ENCODE results near the gene ERICH3.

Gene ERICH3, protein sequence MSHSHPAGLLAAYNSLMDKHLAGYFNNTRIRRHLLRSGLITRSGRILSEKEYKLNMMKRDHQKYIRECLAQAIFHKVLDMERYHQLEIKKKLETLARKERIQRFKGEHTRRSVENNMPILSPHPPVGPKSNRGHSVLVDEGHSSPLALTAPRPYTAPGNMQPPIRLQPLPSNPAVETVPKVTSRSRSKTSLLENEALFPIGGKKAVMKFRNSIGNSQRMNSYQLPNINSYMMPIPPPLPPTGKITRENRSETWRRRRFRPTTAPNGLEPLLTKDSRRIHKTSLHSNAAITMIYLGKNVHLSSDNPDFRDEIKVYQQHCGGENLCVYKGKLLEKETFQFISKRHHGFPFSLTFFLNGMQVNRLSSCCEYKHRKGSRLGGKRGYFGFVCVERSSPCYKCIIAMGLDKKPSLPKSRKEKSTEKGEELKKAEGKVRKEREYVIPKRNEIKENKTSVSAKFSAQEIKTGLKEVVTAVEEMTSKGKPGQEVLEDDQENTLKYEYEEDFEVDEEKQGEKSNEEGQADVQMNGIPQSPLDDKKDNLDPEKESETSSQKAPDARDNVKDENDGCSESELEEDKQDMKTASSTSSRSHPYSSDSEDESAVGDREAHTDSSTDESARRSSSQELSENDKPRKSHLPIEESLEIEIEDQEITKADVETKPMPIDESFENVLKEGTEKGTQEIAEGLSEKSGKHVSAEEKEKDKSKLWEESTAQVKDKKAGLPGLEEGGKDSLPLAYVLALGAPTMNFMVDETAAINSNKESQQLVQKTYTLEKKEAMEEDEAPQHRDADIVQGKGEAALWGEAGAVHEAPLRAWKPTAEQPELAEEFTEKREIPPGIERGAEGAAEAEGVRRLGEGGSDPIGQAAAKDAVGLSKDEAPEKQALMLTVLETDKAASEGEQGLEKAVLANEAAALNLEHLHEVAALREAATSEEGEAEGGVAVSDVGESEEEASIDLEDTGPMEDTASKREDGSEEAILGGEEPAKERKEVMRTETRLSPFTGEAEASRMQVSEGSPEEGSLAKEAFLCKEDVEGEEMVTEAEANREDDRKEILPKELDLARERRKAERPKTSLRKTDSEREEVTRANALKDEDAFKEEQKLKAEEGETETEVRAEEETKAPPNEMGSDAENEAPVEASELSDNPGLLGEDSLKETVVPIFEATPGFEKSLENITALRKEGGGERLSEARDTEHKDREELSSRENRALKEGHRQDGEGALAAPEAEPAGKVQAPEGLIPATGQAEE (N-terminal part only)

DNA sequence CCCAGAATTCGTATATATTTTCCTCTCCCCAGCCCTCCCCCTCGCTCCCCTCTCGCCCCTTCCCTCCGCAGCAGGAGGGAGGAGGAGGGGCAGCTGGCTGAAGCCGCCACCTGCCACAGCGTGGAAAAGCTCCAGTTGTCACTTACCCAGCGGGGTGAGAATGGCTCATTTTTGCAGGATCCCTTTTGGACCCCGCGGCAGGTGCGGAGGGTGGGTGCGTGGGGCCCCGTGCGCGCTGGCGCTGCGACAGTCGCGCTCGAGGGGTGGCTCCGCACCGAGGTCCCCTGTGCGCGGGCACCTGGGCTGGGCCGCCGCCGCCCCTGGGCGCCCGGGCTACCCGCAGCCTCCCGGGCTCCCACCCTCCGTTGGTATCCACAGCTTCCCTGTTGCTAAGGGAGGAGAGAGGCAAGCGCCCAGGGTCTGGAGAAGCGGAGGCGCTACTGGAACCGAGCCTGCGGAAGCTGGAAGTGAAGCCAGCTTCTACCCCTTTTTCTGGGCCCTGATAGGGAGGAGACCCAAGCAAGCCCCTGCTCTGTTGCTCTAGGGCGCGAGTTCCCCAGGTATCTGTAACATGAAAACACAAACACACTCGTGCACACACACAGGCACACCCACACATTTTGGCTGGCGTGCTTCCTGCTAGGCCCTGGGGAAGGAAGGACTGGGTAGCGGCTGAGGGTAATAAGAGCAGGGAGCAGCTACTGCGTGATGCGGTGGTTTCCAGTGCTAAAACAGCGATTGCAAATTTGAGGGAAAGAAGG is at the start of gene ERICH3:
TSS of gene ERICH3 (minus strand) at position 442 of the 761 bp plus-strand sequence. CDS start at position 169, 273 bp downstream.
- no peak for DNase-seq (ENCODE audit: low read depth in 2 of 2)

DNA sequence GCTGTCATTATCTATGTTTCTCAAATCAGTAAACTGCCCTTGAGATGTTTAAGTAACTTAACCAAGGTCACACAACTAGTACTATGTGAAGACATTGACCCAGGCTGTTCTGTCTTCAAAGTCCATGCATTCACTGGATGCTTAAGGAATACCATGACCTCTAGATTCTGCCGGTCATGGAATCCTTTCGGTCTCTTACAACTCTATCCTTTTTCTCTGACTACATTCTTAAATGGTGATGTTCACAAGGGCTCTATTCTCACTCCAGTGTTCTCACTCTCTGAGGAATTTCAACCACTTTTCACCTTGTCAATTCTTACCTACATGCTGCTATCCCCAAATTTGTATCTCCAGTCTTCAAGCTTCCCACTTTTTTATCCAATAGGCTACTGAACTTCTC is 44.0 kb upstream of the ERICH3 start:
- DNase-seq (ENCODE audit: low read depth in 2 of 2): no peak

DNA sequence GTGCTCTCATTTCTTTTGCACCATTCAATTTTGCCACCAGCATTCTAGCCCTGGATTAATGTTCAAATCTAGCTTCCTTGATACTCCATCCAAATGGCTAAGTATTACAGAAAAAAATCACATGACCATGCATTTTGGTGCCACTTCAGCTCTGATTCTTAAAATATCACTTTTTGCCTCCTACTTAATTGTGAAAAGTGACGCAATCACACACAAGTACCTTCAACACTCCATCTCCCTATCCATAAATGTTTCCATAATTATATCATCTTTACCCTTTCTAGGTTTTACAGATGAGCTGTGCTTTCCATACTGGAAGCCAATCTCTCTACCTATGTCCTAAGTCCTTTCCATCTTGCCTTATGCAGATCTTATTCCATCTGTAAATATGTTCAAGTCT is 43.2 kb upstream of the ERICH3 start:
- no peak for DNase-seq (ENCODE audit: low read depth in 2 of 2)

DNA sequence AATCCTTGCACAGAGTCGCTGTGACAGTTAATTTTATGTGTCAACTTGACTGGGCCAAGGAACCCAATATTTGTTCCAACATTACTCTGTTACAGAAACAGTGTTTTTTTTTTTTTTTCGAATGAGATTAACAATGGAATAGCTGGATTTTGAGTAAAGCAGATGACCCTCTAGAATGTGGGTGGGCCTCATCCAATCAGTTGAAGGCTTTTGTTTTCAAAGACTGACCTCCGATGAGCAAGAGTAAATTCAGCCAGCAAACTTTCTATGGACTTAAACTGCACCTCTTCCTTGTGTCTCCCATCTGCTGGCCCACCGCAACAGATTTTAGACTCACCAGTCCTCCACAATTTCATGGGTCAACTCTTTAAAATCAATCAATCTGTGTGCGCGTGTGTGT is 42.2 kb upstream of the ERICH3 start:
- no peak for DNase-seq (ENCODE audit: low read depth in 2 of 2)

DNA sequence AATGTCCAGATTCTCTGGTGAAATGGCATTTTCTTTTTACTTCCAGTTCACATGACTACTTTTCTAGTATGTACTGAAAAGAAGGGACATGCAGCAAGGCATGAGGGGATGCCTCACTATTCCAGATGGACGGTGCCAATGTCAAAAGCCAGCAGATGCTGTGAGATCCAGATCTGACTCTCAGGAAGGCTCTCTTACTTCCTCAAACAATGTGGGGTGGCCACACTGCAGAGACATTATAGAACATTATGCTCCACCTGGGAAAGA is 41.6 kb upstream of the ERICH3 start:
- no peak for DNase-seq (ENCODE audit: low read depth in 2 of 2)

DNA sequence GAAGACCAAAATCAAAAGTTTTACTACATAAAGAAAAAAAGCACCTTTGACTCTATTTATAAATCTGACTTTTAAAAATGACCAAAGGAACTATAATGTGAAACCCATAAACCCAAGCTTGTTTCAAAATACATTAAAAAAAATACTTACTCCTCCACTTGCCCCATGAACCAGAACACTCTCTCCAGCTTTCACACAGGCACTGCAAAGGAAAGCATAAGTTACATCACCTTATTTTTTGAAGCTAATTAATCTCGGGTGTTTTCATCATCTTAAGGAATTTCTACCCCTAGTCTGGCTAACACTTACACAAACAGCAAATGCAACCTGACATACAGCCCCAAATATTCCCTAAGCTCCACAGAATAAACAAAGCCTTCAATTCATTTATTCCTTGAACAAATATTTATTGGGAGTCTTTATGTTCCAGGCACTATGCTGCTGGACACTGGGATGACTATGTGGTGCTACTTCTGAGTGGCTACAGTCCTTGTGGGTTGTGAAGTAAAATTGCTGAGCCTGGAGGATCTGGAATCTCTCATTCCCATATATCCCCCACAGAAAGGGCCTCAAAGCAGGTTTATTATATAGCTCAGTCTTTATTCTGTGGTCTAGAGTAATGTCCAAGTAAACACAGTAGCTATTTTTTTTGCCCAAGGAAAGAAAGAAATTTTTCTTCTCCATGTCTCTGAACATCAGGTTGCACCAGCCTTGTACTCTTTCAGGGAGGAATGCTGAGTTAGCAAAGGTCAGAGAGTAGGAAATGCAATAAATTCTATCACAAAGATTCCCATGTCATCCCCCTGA is 41.0 kb upstream of the ERICH3 start:
- DNase-seq (ENCODE audit: low read depth in 2 of 2): no peak

DNA sequence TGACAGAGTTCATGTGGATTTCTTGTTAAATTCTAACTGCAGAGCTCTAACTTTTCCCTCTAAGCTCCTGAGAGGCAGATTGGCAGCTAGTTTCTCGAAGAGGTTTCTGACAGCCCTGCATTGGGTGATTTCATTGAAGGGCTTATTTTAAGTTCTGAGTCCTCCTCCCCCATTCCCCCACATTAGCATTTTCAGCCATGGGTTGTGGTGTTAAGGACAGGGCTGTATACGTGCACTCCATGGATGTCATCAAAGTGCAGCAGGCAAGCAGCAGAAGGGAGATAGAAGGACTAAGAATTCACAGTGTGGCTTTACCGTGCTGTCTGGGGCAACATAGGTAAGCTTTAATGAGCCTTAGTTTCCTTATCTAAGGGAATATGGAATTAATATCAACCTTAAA is 40.3 kb upstream of the ERICH3 start:
- no peak for DNase-seq (ENCODE audit: low read depth in 2 of 2)

DNA sequence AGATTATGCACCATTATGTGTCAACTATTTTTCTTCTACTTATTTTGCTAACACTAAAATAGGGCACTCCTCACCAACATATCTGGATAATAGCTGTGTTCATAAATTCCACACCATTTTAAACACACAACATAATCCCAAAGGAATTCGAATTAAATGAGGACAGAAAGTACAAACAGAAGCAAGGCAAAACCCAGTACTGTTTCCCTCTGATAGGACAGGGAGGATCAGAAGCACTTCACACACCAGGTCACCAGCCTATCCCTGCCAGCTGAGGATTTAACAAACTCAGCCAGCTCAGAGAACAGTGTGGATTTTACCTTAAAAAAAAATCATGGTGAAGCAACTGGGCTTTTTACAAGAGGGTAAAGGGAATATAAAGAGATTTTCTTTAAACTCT is 39.3 kb upstream of the ERICH3 start:
- DNase-seq (ENCODE audit: low read depth in 2 of 2): no peak

DNA sequence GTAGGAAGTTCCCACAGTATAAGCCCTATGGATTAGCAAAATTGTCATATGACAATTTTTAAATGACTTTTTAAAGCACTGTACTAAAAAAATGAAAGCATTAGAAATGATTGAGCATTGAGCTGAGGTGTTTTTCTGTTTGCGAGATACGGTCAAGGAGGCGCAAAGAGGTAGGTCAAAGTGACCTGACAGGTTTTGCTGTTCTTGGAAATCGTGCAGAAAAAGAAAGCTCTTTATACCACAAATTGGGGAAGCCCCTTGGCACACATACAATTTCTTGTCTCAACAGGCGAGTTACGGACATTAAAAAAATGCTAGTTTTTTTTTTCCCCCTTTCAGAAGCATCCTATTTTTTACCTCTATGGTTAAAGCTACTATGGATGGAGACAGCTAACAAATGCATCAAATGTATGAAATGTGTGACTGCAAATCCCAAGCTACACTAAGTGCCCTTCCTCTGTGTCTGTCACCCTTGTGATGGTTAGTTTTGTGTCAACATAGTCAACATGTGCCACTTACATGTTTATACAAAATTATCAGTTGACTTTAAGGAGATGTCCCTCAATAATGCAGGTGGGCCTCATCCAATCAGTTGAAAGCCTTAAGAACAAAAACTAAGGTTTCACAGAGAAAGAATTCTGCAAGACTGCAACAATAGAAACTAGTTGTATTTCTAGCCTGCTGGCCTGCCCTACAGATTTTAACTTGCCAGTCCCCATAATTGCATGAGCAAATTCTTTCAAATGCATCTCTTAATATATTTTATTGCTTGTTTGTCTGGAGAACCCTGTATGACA is 30.0 kb upstream of the ERICH3 start:
- DNase-seq (ENCODE audit: low read depth in 2 of 2): no peak

DNA sequence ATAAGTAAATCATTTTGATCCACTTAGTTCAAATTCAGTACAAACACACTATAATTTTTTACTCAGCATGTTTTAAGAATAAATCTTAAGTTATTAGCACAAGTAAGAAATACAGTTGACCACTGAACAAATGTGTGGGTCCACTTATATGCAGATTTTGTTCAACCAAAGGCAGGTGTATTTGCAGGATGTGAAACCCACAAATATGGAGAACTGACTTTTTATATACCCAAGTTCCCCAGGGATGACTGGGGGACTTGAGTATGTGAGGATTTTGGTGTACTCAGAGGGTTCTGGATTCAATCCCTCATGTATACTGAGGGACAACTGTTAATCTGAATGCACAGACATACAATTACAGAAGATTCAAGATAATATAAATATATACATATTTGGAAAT is 25.7 kb upstream of the ERICH3 start:
- no peak for DNase-seq (ENCODE audit: low read depth in 2 of 2)

DNA sequence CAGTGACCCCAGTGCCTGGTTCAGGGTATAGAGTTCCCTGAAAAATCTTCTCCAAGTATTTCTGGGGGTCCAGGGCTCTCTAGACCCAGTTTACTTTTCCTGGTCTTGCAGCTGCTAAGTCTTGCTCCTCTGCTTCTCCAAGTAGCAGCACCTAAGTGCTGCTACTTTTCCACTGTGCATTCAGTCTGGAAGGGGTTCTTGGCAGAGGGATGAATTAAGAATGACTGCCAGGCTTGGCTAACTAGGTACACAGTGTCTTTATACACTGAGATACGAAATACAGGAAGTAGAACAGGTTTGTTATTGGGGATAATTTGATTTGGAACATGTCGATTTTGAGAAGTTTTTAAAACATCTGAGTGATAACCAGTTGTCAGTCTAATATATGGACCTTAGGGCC is 24.2 kb upstream of the ERICH3 start:
- DNase-seq (ENCODE audit: low read depth in 2 of 2): no peak

DNA sequence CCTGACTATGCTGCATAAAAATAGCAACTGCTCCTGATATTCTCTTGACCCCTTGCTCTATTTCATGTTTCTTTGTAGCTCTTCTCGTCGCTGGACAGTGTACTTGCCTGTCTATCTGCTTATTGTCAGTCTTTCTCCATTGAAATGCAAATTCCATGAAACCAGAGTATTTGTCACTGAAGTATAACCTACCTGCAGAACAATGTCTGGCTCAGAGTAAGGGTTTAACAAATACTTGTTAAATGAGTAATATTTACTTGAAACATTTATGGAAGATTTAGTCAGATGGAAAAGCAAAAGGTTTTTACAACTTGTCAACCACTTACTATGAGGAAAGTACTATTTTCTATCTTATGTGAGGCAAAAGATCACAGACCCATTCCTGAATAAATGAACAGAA is 19.9 kb upstream of the ERICH3 start:
- no peak for DNase-seq (ENCODE audit: low read depth in 2 of 2)

DNA sequence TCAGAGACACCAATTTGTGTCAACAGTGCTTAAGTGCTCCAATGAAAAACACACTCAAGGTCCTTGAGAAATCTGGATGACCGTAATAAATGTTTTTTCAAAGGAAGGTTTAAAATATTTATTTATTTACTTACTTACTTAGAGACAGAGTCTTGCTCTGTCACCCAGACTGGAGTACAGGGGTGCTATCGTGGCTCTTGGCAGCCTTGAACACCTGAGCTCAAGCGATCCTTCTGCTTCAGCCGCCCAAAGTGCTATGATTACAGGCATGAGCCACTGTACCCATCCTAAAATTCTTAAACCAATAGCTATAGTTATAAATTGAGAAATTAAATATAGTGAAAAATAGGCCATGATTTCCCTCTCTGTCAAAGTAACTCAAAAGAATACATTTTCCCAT is 17.3 kb upstream of the ERICH3 start:
- no peak for DNase-seq (ENCODE audit: low read depth in 2 of 2)

DNA sequence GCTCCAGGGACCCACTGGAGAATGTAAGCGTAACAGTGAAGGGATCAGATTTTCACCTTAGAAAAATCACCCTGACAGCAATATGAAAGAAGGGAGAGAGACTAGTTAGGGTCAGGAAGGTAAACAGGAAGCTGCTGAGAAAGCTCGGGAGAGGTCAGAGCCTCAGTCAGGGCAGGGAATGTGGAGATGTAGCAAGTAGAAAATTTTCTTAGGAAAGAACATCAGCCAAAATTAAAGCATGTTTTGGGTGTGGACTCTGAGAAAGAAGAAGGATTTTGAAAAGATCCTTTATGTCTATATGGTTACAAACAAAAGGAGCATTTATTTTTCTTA is 16.7 kb upstream of the ERICH3 start:
- no peak for DNase-seq (ENCODE audit: low read depth in 2 of 2)

DNA sequence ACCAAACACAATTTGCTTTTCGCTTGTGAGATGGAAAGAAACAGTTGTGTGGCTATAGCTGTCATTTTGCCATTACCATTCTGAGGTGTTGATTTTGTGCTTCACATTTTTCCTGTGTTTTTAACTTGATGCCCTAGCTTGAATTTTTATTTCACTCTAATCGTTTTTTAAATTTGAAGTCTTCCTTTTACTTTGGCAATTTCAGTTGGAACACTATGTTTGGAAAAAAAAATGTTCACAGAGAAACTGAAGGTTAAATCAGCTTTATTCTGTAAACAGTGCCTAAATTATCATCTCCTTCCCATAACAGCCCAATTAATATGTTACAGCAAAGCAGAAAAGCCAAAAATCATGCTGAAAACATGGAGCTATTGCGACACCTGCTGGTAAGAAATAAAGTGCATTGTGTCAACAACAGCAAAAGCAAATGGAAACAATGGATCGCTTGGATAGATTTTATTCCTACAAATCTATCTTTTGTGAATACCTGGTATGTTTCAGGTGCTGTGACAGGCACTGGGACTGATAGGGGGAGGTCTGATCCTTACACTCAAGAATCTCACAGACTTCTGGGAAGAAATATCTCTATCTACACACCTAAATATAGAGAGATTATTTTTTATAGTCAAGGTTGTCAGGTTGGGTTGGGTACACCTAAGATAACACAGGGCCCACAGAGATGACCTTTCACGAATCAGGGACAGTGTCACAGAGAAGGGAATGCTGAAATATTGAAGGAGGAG is 16.2 kb upstream of the ERICH3 start:
- peak in 1 of 2 donors; percentile 13 for DNase-seq (ENCODE audit: low read depth in 2 of 2)

DNA sequence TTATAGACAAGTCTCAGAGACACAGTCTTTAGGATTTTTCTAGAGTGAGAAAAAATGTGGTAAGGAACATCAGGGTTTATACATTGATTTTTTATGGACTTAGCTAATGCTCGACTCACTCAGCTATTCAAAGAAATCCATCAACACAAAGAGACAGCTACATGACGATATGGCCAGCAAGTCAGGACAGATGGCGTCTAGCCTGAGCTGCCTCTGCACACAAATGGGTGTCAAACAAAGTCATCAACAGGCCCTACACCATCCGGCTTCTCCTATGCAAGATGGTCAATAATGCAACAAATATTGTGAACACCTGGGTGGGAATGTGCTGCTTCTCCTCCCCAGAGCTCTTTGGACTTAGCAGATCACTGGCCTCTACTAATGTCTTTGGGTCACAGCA is 13.3 kb upstream of the ERICH3 start:
- no peak for DNase-seq (ENCODE audit: low read depth in 2 of 2)

DNA sequence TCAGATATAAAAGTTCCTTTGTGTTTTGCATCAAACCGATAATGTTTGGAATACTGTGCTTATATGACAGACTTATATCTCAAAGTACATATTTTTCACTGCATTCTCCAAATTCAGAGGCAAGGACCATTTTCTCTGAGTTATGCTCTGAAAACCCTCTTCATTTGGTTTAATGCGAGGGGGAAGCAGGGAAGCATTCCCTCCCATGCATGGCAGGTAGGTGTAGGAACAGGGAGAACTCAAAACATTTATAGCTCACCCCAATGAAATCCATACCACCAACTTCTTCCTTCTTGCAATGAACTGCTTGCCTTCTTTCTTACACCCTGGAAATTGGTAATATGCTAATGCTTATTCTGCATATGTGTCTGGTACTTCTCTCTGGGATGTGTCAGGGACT is 10.7 kb upstream of the ERICH3 start:
- DNase-seq (ENCODE audit: low read depth in 2 of 2): no peak

DNA sequence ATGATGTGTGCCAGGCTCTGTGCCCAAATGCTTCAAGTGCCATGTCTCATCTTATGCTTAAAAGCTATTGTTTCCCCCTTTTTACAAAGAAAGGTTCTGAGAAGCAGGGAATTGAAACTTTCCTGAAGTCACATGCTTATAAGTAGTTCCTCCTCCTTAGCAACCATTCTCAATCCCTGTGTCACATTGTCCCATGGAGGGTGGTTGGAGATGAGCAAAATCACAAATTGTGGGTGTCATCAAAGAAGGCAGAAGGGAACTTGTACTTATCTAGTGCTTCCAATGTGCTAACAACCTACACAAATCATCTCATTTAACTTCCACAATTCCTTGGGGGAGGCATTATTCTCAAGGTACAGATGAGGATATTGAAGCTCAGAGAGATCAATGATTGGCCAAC is 10.1 kb upstream of the ERICH3 start:
- no peak for DNase-seq (ENCODE audit: low read depth in 2 of 2)

DNA sequence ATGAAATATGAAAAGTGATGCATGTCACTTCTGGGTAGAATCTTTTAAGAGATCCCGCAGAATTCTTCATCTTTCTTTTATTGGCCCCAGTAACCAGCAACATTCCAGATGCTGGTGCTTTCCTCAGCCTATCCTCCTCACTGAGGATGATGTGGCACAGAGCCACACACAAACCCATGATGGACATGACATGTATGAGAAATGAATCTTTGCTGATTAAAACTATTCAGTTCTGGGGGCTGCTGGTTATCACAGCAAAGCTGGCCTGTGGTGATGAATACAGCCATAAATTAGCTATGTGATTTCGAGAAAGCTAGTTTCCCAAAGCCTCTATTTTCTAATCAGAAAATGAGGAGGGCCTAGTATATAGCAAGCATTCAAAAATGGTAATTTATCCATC is 8.3 kb upstream of the ERICH3 start:
- DNase-seq (ENCODE audit: low read depth in 2 of 2): no peak

DNA sequence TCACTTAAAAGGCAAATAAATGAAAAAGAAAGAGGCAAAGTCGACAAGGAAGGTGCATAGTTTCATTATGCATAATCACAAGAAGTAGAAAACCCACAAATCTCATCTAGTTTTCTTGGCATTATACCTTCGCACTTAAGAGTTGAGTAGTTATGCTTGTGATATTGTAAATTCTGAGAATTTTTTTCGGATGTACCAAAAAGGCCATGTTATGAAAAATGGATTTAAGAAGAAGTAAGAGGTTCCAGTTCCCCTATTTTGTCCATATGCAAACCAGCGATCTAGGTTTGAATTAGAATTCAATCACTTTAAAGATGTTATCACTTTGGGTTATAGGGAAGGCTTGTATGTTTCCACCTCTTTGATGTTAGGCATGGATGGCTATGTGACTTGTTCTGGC is 7.9 kb upstream of the ERICH3 start:
- DNase-seq (ENCODE audit: low read depth in 2 of 2): no peak

Data from stimulated activated CD8-positive, alpha-beta memory T cell treated with anti-CD3 and anti-CD28 coated beads, Interleukin-7, amount 100 ng/mL, for 4 hours (primary cell).